Measurements from ENCODE around the gene IQCK.

Gene IQCK

DNA sequence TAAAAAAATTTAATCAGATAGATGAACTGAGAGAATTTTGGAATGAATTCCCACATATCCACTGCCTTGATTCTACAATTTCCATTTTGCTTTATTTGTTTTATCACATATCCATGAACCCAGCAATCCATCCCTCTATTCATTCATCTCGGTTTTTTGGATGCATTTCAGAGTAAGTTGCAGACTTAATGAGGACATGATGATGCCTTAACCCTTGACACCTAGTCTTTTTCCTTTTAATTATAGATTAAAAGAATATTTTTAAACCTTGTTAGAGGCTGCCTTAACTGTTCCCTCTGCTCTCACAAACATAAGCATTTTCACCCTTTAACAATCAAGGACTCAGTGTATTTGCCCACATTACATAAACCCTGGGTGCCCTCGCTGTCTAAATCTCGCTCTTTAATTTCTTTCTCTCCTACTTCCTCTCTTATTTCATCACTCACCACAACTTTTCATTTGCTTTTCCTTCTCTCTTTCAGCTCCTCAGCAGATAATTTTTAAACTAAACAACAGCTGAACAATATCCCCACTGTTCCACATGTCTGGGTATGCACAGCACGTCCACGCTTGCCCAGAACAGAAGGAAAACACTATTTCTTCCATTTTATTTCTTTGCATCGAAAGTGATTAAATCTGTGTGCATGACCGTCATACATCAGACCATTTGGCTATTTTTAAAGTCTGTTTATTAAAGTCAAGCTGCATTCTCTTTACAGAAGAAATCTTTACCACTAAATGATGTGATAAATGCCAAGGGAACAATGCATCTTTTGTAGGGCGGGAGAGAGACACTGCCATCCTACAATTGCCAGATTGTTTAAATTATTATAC, 39.9 kb downstream of the IQCK start:
- TF ChIP-seq, protein P1, sequence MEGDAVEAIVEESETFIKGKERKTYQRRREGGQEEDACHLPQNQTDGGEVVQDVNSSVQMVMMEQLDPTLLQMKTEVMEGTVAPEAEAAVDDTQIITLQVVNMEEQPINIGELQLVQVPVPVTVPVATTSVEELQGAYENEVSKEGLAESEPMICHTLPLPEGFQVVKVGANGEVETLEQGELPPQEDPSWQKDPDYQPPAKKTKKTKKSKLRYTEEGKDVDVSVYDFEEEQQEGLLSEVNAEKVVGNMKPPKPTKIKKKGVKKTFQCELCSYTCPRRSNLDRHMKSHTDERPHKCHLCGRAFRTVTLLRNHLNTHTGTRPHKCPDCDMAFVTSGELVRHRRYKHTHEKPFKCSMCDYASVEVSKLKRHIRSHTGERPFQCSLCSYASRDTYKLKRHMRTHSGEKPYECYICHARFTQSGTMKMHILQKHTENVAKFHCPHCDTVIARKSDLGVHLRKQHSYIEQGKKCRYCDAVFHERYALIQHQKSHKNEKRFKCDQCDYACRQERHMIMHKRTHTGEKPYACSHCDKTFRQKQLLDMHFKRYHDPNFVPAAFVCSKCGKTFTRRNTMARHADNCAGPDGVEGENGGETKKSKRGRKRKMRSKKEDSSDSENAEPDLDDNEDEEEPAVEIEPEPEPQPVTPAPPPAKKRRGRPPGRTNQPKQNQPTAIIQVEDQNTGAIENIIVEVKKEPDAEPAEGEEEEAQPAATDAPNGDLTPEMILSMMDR (IDR thresholded peaks at IDR 0.05; ENCODE audit: low read depth, low read length), result no peak
- TF ChIP-seq EZH2phosphoT487 (IDR thresholded peaks at IDR 0.05; ENCODE audit: low read depth), result no peak
- Histone ChIP-seq H2AFZ (ENCODE audit: low read depth, low read length) (no peak overlapping the region), H3K9me3 (ENCODE audit: insufficient read depth, low read length) (no peaks in the 10 kb centered on the region), H3K4me2 (ENCODE audit: low read length) (0 out of 2 replicates have a peak overlapping the region, but pooled peaks have one; percentile 7), H3K79me2 (ENCODE audit: low read length) (no peaks in the 10 kb centered on the region), H4K20me1 (ENCODE audit: insufficient read depth, low read length) (no peaks in the 10 kb centered on the region), H3K27ac (ENCODE audit: low read length) (no peak overlapping the region), H3K9ac (ENCODE audit: low read length) (no peak overlapping the region), H3K36me3 (replicated peaks; ENCODE audit: low read depth, low read length) (no peaks in the 10 kb centered on the region), H3K4me3 (ENCODE audit: low read length) (no peak overlapping the region), H3K27me3 (ENCODE audit: low read depth, low read length) (no peaks in the 10 kb centered on the region), H3K4me1 (ENCODE audit: low read length) (peaks cover 6% of the 10 kb centered on the region)

- Histone ChIP-seq H3K27me3 (ENCODE audit: low read depth, low read length) (no peaks in the 10 kb centered on the region), H4K20me1 (ENCODE audit: insufficient read depth, low read length) (no peaks in the 10 kb centered on the region), H3K36me3 (replicated peaks; ENCODE audit: low read depth, low read length) (no peaks in the 10 kb centered on the region), H3K4me3 (ENCODE audit: low read length) (no peak overlapping the region), H3K79me2 (ENCODE audit: low read length) (no peaks in the 10 kb centered on the region), H2AFZ (ENCODE audit: low read depth, low read length) (no peak overlapping the region), H3K4me2 (ENCODE audit: low read length) (no peak overlapping the region), H3K9ac (ENCODE audit: low read length) (no peak overlapping the region), H3K9me3 (ENCODE audit: insufficient read depth, low read length) (no peaks in the 10 kb centered on the region), H3K27ac (ENCODE audit: low read length) (no peak overlapping the region), H3K4me1 (ENCODE audit: low read length) (peaks cover 6% of the 10 kb centered on the region)
- no peak for TF ChIP-seq EZH2phosphoT487 (IDR thresholded peaks at IDR 0.05; ENCODE audit: low read depth)
- TF ChIP-seq, protein P1 (IDR thresholded peaks at IDR 0.05; ENCODE audit: low read depth, low read length), result no peak
Measured at GRCh38 chr16:19760356-19761060, 42.4 kb downstream of the IQCK start.

- Histone ChIP-seq H4K20me1 (ENCODE audit: insufficient read depth, low read length) (no peaks in the 10 kb centered on the region), H3K4me2 (ENCODE audit: low read length) (no peak overlapping the region), H3K4me3 (ENCODE audit: low read length) (no peak overlapping the region), H3K27ac (ENCODE audit: low read length) (no peak overlapping the region), H3K27me3 (ENCODE audit: low read depth, low read length) (no peaks in the 10 kb centered on the region), H3K9ac (ENCODE audit: low read length) (no peak overlapping the region), H3K79me2 (ENCODE audit: low read length) (no peaks in the 10 kb centered on the region), H2AFZ (ENCODE audit: low read depth, low read length) (no peak overlapping the region), H3K4me1 (ENCODE audit: low read length) (peaks cover 5% of the 10 kb centered on the region), H3K9me3 (ENCODE audit: insufficient read depth, low read length) (no peaks in the 10 kb centered on the region), H3K36me3 (replicated peaks; ENCODE audit: low read depth, low read length) (peaks cover 14% of the 10 kb centered on the region)
- TF ChIP-seq EZH2phosphoT487 (IDR thresholded peaks at IDR 0.05; ENCODE audit: low read depth), result no peak
- TF ChIP-seq, protein P1 (IDR thresholded peaks at IDR 0.05; ENCODE audit: low read depth, low read length), result no peak
Measured at GRCh38 chr16:19765860-19766553, 47.9 kb downstream of the IQCK start.

DNA sequence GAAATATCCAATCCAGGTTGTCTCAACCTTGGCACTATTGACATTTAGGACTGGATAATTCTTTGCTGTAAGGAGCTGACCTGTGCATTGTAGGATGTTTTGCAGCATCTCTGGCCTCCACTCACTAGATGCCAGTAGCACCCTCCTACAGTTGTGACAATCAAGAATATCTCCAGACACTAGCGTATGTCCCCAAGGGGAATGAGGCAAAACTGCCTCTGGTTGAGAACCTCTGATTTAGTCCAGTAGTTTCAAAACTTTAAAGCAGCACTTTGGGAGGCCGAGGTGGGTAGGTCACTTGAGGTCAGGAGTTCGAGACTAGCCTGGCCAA, 48.4 kb downstream of the IQCK start:
- Histone ChIP-seq H2AFZ (ENCODE audit: low read depth, low read length) (no peak overlapping the region), H3K27ac (ENCODE audit: low read length) (no peak overlapping the region), H3K4me3 (ENCODE audit: low read length) (no peak overlapping the region), H3K9me3 (ENCODE audit: insufficient read depth, low read length) (no peaks in the 10 kb centered on the region), H3K9ac (ENCODE audit: low read length) (no peak overlapping the region), H3K79me2 (ENCODE audit: low read length) (no peaks in the 10 kb centered on the region), H3K4me2 (ENCODE audit: low read length) (no peak overlapping the region), H3K4me1 (ENCODE audit: low read length) (peaks cover 5% of the 10 kb centered on the region), H3K27me3 (ENCODE audit: low read depth, low read length) (no peaks in the 10 kb centered on the region), H3K36me3 (replicated peaks; ENCODE audit: low read depth, low read length) (peaks cover 14% of the 10 kb centered on the region), H4K20me1 (ENCODE audit: insufficient read depth, low read length) (no peaks in the 10 kb centered on the region)
- TF ChIP-seq, protein P1 (IDR thresholded peaks at IDR 0.05; ENCODE audit: low read depth, low read length), result no peak
- TF ChIP-seq EZH2phosphoT487 (IDR thresholded peaks at IDR 0.05; ENCODE audit: low read depth), result no peak
